PC-9 (cell line): ENCODE measurements around the gene IDH3G.

Experiments
- CTCF ChIP-seq: fragments of 200-600 bp; sonication (generic); conservative IDR thresholded peaks from 2 replicates; pipeline ENCODE4 v1.6.1; 2017; ENCODE audit warnings: mixed run types, antibody characterized with exemption, mild to moderate bottlenecking, moderate library complexity
- EZH2 ChIP-seq: fragments of 200-600 bp; sonication (generic); IDR thresholded peaks from 2 replicates; pipeline ENCODE4 v1.8.0; 2017; ENCODE audit warnings: antibody characterized with exemption, low read depth

- TF ChIP-seq CTCF: no peak
- no peak for TF ChIP-seq EZH2
Observed at GRCh38 chrX:153829799-153830639, 35.8 kb upstream of the IDH3G start, which contains the start of gene PDZD4.
